Right lobe of liver (tissue), 4 donors: ENCODE measurements around the gene RGS11.

Experiments
- CTCF ChIP-seq, 4 donors: fragments of 200-600 bp in 3 of 4; fragments of 450-650 bp in 1 of 4; IDR thresholded peaks; one replicate each; pipeline versions ENCODE4 v1.5.1 to v1.8.0; 2016 to 2022; ENCODE audit warnings: antibody characterized with exemption in 4 of 4, mild to moderate bottlenecking in 2 of 4
- POLR2A ChIP-seq: fragments of 450-650 bp; IDR thresholded peaks from one replicate; pipeline ENCODE4 v1.6.1; 2017; ENCODE audit warnings: antibody characterized with exemption, mild to moderate bottlenecking
- donor health status: DM: no; HTN: no; CAD: no.
- donor health status: DM: no; HTN: no; CAD: no.
- donor health status: DM: no; HTN: yes; CAD: no.

DNA sequence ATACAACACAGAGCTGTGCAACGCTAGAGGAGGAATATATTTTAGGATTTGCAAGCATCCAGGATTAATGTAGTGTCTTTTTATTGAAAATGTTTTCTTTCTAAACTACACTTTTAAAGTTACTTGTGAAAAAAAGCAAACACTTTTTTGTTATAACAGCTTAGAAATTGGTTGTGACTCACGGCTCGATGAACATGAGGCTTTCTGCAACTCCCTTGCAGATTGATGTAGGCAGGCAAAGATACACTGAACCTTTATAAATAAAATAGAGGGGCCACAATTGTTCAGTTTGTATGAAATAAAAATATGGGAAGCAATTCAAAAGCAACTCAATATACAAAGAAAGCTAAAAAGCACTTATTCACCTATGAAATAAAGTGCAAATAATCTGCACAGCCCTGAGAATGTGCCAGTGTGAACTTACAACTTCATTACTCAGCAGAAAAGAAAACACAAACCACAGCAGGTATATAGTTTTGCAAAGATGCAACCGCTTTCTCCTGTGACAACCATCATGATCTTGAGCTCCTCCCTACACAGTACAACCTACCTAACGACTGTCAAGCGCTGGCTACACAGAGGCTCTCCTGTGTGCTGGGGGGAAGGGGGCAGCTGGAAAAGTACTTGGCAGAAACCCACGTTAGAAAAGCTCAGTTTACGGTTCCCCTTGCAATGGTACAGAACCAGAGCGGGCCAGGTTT is 47.4 kb downstream of the RGS11 start:
- no peak for TF ChIP-seq CTCF (IDR thresholded peaks at IDR 0.05)
- TF ChIP-seq POLR2A, result no peak
